Activated T-helper 1 cell treated with Interleukin-2 at 50 U/mL for 16 hours (primary cell): ENCODE results near the gene SIGLEC6.
"Not testable (repeated sequence)": the region's sequence is repeated elsewhere in the genome, so short reads cannot be mapped to it uniquely, and the experiment has no call there.

ENCODE experiments used
- DNase-seq: peaks from one replicate; pipeline ENCODE4 v3.0.0-alpha.2; 2020; ENCODE audit warnings: low read depth

The SIGLEC6 gene

GRCh38 chr19:51508059-51508733, 23.3 kb downstream of the SIGLEC6 start:
- no peak for DNase-seq

GRCh38 chr19:51507640-51508058, 23.8 kb downstream of the SIGLEC6 start:
- no peak for DNase-seq

GRCh38 chr19:51507192-51507591, 24.3 kb downstream of the SIGLEC6 start:
- DNase-seq = no peak

GRCh38 chr19:51505904-51506303, 25.6 kb downstream of the SIGLEC6 start:
- no peak for DNase-seq

- DNase-seq = no peak
These were observed 27.6 kb downstream of the SIGLEC6 start for GRCh38 chr19:51503896-51504295.

- DNase-seq = no peak
These were observed 28.1 kb downstream of the SIGLEC6 start for GRCh38 chr19:51503286-51503817.

- DNase-seq = no peak
These were observed 29.7 kb downstream of the SIGLEC6 start, which contains the start of gene SIGLEC12 for GRCh38 chr19:51501594-51502263. SIGLEC12 (minus strand) TSS chr19:51501800; CDS start chr19:51501733, 67 bp downstream.

- not testable (repeated sequence) for DNase-seq
These were observed 30.5 kb downstream of the SIGLEC6 start for GRCh38 chr19:51500931-51501330.

GRCh38 chr19:51497666-51498065, 33.8 kb downstream of the SIGLEC6 start:
- DNase-seq = no peak

GRCh38 chr19:51493776-51494175, 37.7 kb downstream of the SIGLEC6 start:
- DNase-seq = no peak

- DNase-seq = no peak
These were observed 39.9 kb downstream of the SIGLEC6 start for GRCh38 chr19:51491586-51491985.

GRCh38 chr19:51490676-51491075, 40.8 kb downstream of the SIGLEC6 start:
- no peak for DNase-seq

- DNase-seq = no peak
These were observed 42.4 kb downstream of the SIGLEC6 start for GRCh38 chr19:51489113-51489512.

- DNase-seq = no peak
These were observed 43.0 kb downstream of the SIGLEC6 start for GRCh38 chr19:51488491-51488890.

GRCh38 chr19:51485960-51486660, 45.4 kb downstream of the SIGLEC6 start:
- no peak for DNase-seq

GRCh38 chr19:51480590-51480989, 50.9 kb downstream of the SIGLEC6 start:
- no peak for DNase-seq

GRCh38 chr19:51479531-51480331, 51.7 kb downstream of the SIGLEC6 start:
- DNase-seq = no peak

GRCh38 chr19:51478381-51479234, 52.9 kb downstream of the SIGLEC6 start, which contains the start of gene CEACAM18:
CEACAM18 (plus strand) TSS chr19:51478539.
- no peak for DNase-seq

- DNase-seq = no peak
These were observed 54.1 kb downstream of the SIGLEC6 start for GRCh38 chr19:51477344-51477743.

- no peak for DNase-seq
These were observed 55.3 kb downstream of the SIGLEC6 start for GRCh38 chr19:51476164-51476563.
